A549 (cell line): Measurements from ENCODE around the gene ZCWPW1. TPM values are rescaled to one million over a fixed set of nuclear protein-coding genes. Genes with fewer than 3 reads are reported as not detected.

Source experiments
- ATAC-seq, 2 experiments: fragments of 200-7000 bp in 1 of 2; fragments of >200 bp in 1 of 2; cut with Nextera tagmentation in 1 of 2; cut with Tn5 transposase in 1 of 2; 3 replicates each; pipeline versions ENCODE4 v1.8.0 to v1.9.1; 2018 to 2020; ENCODE audit warnings: mild to moderate bottlenecking in 1 of 2, moderate library complexity in 1 of 2
- CTCF ChIA-PET: fragments of 300-600 bp; sonication (Branson Sonifier 250); formaldehyde crosslinking; extraction: SDS; loops from one replicate; lab custom pipeline; 2021; ENCODE audit warnings: antibody characterized with exemption, inconsistent platforms; lab: Yijun Ruan, JAX
- POLR2A ChIA-PET: fragments of 350-600 bp; formaldehyde crosslinking; extraction: SDS; loops from one replicate; lab custom pipeline; 2021; ENCODE audit warnings: antibody characterized with exemption, inconsistent platforms; lab: Yijun Ruan, JAX
- DNase-seq, 2 experiments: peaks; one replicate each; pipeline versions ENCODE4 v3.0.0 to v3.0.0-alpha.2; 2011 to 2016; ENCODE audit warnings: low read depth in 1 of 2, low spot score in 1 of 2
- FAIRE-seq: peaks from 2 replicates; lab custom pipeline; 2011; peaks lifted over from hg19 to GRCh38; lab: Jason Lieb, UNC
- H3K27ac ChIP-seq, 2 experiments: fragments of >200 bp; sonication (Bioruptor Twin); formaldehyde crosslinking; 3 replicates each; pipeline ENCODE4 v1.5.1; 2016 to 2017
- H3K4me1 ChIP-seq: fragments of >200 bp; sonication (Bioruptor Twin); formaldehyde crosslinking; 3 replicates; pipeline ENCODE4 v1.6.1; 2016
- H3K4me2 ChIP-seq: fragments of >200 bp; sonication (Bioruptor Twin); formaldehyde crosslinking; 3 replicates; pipeline ENCODE4 v1.6.1; 2016
- H3K4me3 ChIP-seq: fragments of >200 bp; sonication (Bioruptor Twin); formaldehyde crosslinking; 3 replicates; pipeline ENCODE4 v1.5.1; 2016
- H3K9me3 ChIP-seq: fragments of >200 bp; sonication (Bioruptor Twin); formaldehyde crosslinking; 3 replicates; pipeline ENCODE4 v1.6.1; 2016
- CHD4 ChIP-seq: fragments of 200-600 bp; sonication (generic); IDR thresholded peaks from 2 replicates; pipeline ENCODE4 v1.6.1; 2016; ENCODE audit warnings: antibody characterized with exemption, mild to moderate bottlenecking, borderline replicate concordance
- ESRRA ChIP-seq: fragments of 150-350 bp; IDR thresholded peaks from 2 replicates; pipeline ENCODE4 v1.6.1; 2014; ENCODE audit warnings: mild to moderate bottlenecking, low read length, borderline replicate concordance
- FOSL2 ChIP-seq, 2 experiments: fragments of 450-650 bp in 1 of 2; fragments of >200 bp in 1 of 2; sonication (Bioruptor Twin) in 1 of 2; formaldehyde crosslinking; IDR thresholded peaks; 2 replicates each; pipeline versions ENCODE4 v1.5.0 to v1.6.1; 2016 to 2020; ENCODE audit warnings: mild to moderate bottlenecking in 1 of 2, moderate library complexity in 1 of 2
- FOXS1 ChIP-seq: fragments of 250-450 bp; sonication (Bioruptor Pico); IDR thresholded peaks from 2 replicates; pipeline ENCODE4 v1.5.0; 2020; ENCODE audit warnings: mild to moderate bottlenecking, moderate library complexity
- HOXA7 ChIP-seq: fragments of 250-450 bp; sonication (Bioruptor Pico); IDR thresholded peaks from 2 replicates; pipeline ENCODE4 v1.5.0; 2020; ENCODE audit warnings: mild to moderate bottlenecking, moderate library complexity
- MYC ChIP-seq: IDR thresholded peaks from 2 replicates; pipeline ENCODE4 v1.6.1; 2012; ENCODE audit warnings: mild to moderate bottlenecking, inconsistent platforms, low read length, improper control_type of control experiment, borderline replicate concordance
- NFE2L2 ChIP-seq: fragments of 150-350 bp; conservative IDR thresholded peaks from 2 replicates; pipeline ENCODE4 v1.6.1; 2014; ENCODE audit warnings: low read length
- NPAS2 ChIP-seq: fragments of 250-450 bp; sonication (Bioruptor Pico); IDR thresholded peaks from 2 replicates; pipeline ENCODE4 v1.8.0; 2022; ENCODE audit warnings: mild to moderate bottlenecking, moderate library complexity, borderline replicate concordance
- NR3C1 ChIP-seq: fragments of >200 bp; sonication (Bioruptor Twin); formaldehyde crosslinking; IDR thresholded peaks from 3 replicates; pipeline ENCODE4 v1.6.1; 2017
- POLR2A ChIP-seq: IDR thresholded peaks from 2 replicates; pipeline ENCODE4 v1.6.1; 2012; ENCODE audit warnings: mild to moderate bottlenecking, low read length
- POLR2AphosphoS2 ChIP-seq: conservative IDR thresholded peaks from 2 replicates; pipeline ENCODE4 v1.6.1; 2012; ENCODE audit warnings: low read length, improper control_type of control experiment, inconsistent platforms
- SREBF2 ChIP-seq: fragments of 450-650 bp; IDR thresholded peaks from 2 replicates; pipeline ENCODE4 v1.6.1; 2014; ENCODE audit warnings: mild to moderate bottlenecking, moderate library complexity
- TFCP2L1 ChIP-seq: fragments of 250-450 bp; sonication (Bioruptor Pico); IDR thresholded peaks from 2 replicates; pipeline ENCODE4 v1.5.0; 2021; ENCODE audit warnings: mild to moderate bottlenecking
- WGBS: methylation state at CpG from one replicate; pipeline ENCODE4 v1.1.6; 2017; ENCODE audit errors: missing lambda C conversion rate; 5-methylcytosine and 5-hydroxymethylcytosine counted together
- polyA plus RNA-seq, 4 experiments: library from polyadenylated mRNA; depleted of rRNA in 3 of 4; stranded (reverse); fragments of >200 nt; fragmentation: RNase III in 1 of 4; extraction: RNeasy Plus Mini Kit Qiagen cat#74134 plus additional on column Dnase treatment in 1 of 4; gene quantifications; 2 replicates in 3 of 4; 3 replicates in 1 of 4; pipeline ENCODE4 v1.2.3, GENCODE V29; 2011 to 2017
- TF ChIP-seq, protein P1 (sequence below): fragments of >200 bp; sonication (Bioruptor Twin); formaldehyde crosslinking; IDR thresholded peaks from 2 replicates; pipeline ENCODE4 v1.6.1; 2016
- TF ChIP-seq, protein P2 (sequence below): fragments of >200 bp; sonication (Bioruptor Twin); formaldehyde crosslinking; IDR thresholded peaks from 3 replicates; pipeline ENCODE4 v1.5.1; 2016

Gene ZCWPW1
- polyA plus RNA-seq, 2 of the 4 experiments (the other 2 are of a cell fraction) = 2.0 to 4.2 TPM

DNA sequence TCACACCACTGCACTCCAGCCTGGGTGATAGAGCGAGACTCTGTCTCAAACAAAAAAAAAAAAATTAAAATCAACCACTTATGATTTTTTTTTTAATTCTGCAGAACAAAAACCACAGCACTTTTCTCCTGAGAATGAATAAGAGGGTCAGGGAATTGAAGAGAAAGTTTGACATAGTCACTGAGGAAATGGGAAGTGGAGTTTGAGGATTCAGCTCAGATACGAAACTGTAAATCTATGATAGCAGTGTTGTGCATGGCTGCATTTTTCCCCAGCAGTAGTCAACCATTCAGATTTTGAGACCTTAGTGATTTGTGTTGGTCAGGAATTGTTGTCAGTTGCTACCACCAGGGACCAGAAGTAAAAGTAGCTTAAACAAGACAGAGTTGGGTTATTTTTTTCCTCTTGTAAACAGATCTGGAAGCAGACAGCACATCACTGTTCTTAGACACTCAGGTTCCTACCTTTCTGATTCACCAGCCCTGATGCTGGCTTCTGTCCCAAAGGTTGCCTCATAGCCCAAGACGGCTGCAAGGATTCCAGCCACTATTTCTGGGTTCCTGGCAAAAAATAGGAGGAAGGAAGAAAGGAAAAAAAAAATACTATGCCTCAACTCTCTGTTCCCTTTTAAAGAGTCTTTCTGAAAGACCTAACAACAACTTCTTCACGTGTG is 35.1 kb downstream of the ZCWPW1 start:
- Histone ChIP-seq H3K27ac (no peak overlapping the region), H3K9me3 (no peaks in the 10 kb centered on the region), H3K4me3 (no peak overlapping the region), H3K4me2 (no peak overlapping the region)
- DNase-seq = no peak
- no peak for FAIRE-seq
- CTCF ChIA-PET = interaction anchor here (0.6 to 2.2 kb wide), 5 partner anchors 11 to 114 kb away, joined by 3 to 10 read pairs (median 3); no protein-coding TSS in a partner anchor
- 56% methylated on average over 4 of the region's 4 CpGs for WGBS
- ATAC-seq = no peak
- TF ChIP-seq TFCP2L1 (no peak), NR3C1 (no peak), NFE2L2 (no peak), SREBF2 (no peak)
- TF ChIP-seq, all 56 proteins: peak for 0
- POLR2A ChIA-PET = interaction anchor here (1.3 kb wide), 1 partner anchor 35 kb away, joined by 7 read pairs; the partner anchor contains the start of gene ZCWPW1
- no peaks in the 10 kb centered on the region for H3K4me1 ChIP-seq

DNA sequence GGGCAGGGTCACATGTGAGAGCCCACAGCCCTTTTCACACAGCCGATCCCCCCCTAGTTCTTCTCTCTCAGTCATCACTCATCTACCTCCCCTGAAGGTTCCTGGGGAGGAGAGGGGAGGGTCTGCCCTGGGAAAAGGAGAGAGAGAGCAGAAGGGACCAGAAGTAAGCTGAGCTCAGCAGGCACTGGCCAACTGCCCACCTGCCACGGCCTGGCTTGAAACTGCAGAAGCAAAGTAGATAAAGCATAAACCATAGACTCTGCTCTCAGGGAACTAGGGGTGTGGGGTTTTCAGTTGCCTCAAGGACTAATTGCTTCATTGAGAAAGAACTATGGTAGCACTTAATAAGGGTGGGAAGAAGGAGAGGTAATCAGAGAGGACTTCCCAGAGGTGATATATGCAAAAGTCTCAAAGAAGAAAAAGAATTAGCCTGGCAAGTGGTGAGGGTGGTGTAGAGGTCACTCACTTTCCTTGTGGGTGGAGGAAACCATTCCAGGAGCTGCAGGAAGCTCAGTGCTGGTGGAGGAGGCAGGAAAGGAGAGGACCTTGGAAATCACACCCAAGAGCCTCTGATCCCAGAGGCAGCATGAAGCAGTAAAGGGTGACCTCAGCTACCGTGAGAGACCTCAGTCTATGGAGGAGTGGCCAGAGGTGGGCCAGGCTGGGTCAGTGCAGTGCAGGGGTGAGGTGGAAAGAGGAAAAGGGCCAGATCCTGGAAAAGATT is 38.1 kb downstream of the ZCWPW1 start:
- no peak for FAIRE-seq
- CTCF ChIA-PET = interaction anchor here (1.3 to 3.0 kb wide), 2 partner anchors 10 to 17 kb away, joined by 4 to 11 read pairs; no protein-coding TSS in a partner anchor

DNA sequence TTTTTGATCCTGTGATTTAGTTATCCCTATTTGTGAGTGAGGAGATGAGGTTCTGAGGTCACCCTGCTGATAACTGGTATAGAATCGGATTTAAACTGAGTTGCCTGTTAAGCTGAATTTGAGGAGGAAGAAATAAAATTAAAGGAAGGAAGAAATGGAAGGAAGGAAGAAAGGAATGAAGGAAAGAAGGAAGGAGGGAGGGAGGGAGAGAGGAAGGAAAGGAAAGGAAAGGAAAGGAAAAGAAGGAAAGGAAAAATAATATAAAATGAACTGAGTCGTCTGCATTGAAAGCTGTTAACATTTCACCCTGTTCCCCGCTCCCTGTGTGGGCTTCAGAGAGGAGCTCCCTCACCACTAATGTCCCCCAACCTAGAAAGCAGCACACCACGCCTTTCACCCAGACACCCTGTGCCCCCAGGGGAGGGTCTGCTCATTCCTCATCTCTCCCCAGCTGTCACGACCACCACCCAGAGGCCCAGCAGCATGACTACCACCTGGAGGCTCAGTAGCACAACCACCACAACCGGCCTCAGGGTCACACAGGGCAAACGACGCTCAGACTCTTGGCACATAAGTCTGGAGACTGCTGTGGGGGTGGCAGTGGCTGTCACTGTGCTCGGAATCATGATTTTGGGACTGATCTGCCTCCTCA is 38.9 kb downstream of the ZCWPW1 start:
- CTCF ChIA-PET = interaction anchor here (1.7 to 3.0 kb wide), 3 partner anchors 9 to 18 kb away, joined by 3 to 11 read pairs (median 4); no protein-coding TSS in a partner anchor
- WGBS = 60% methylated on average over 9 of the region's 9 CpGs
- Histone ChIP-seq H3K4me2 (no peak overlapping the region), H3K27ac (no peak overlapping the region), H3K4me3 (no peak overlapping the region), H3K9me3 (no peaks in the 10 kb centered on the region), H3K4me1 (no peaks in the 10 kb centered on the region)
- ATAC-seq (no peak), FAIRE-seq (no peak), DNase-seq (no peak)
- POLR2A ChIA-PET = interaction anchor here (0.6 kb wide), 1 partner anchor 39 kb away, joined by 3 read pairs; the partner anchor contains the start of gene ZCWPW1
- TF ChIP-seq NPAS2 (CRISPR knock-in tag) (no peak), POLR2AphosphoS2 (no peak), FOXS1 (no peak), CHD4 (no peak), NR3C1 (no peak), HOXA7 (CRISPR knock-in tag) (no peak)
- TF ChIP-seq, protein P1, sequence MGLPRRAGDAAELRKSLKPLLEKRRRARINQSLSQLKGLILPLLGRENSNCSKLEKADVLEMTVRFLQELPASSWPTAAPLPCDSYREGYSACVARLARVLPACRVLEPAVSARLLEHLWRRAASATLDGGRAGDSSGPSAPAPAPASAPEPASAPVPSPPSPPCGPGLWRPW = no peak
- TF ChIP-seq, all 56 proteins: peak for 0

More for the DNA sequence above, 38.1 kb downstream of the ZCWPW1 start:
- TF ChIP-seq, protein P2, sequence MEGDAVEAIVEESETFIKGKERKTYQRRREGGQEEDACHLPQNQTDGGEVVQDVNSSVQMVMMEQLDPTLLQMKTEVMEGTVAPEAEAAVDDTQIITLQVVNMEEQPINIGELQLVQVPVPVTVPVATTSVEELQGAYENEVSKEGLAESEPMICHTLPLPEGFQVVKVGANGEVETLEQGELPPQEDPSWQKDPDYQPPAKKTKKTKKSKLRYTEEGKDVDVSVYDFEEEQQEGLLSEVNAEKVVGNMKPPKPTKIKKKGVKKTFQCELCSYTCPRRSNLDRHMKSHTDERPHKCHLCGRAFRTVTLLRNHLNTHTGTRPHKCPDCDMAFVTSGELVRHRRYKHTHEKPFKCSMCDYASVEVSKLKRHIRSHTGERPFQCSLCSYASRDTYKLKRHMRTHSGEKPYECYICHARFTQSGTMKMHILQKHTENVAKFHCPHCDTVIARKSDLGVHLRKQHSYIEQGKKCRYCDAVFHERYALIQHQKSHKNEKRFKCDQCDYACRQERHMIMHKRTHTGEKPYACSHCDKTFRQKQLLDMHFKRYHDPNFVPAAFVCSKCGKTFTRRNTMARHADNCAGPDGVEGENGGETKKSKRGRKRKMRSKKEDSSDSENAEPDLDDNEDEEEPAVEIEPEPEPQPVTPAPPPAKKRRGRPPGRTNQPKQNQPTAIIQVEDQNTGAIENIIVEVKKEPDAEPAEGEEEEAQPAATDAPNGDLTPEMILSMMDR = no peak
- no peak for TF ChIP-seq MYC
- TF ChIP-seq SREBF2 = no peak
- TF ChIP-seq ESRRA = no peak
- no peak for TF ChIP-seq FOSL2 (IDR thresholded peaks at IDR 0.05)
- no peak for TF ChIP-seq FOSL2 (CRISPR knock-in tag; IDR thresholded peaks at IDR 0.05)
- TF ChIP-seq POLR2A = no peak
- TF ChIP-seq NR3C1 = no peak
- Histone ChIP-seq H3K9me3 (no peaks in the 10 kb centered on the region), H3K4me2 (no peak overlapping the region), H3K4me3 (no peak overlapping the region), H3K4me1 (no peaks in the 10 kb centered on the region), H3K27ac (no peak overlapping the region)
- 56% methylated on average over 3 of the region's 3 CpGs for WGBS
- POLR2A ChIA-PET = no interaction called here
- ATAC-seq (0 out of 6 replicates have a peak, but pooled peaks of 1 of the 2 experiments have one; percentile 23), DNase-seq (no peak)
